ENCODE measurements around the gene UNC5A.

GRCh38 chr5:176832162-176832561 is 21.8 kb downstream of the UNC5A start:
- TF ChIP-seq CTCF (IDR thresholded peaks at IDR 0.05) (no peak), POLR2A (IDR thresholded peaks at IDR 0.05) (no peak)
